ENCODE results near the gene TTC16. TPM values are rescaled to one million over a fixed set of nuclear protein-coding genes. Genes with fewer than 3 reads are reported as not detected.

The TTC16 gene
- total and polyA plus RNA-seq, 9 donors, result 0.02 to 0.08 (median 0.07) TPM; not detected in 4

DNA sequence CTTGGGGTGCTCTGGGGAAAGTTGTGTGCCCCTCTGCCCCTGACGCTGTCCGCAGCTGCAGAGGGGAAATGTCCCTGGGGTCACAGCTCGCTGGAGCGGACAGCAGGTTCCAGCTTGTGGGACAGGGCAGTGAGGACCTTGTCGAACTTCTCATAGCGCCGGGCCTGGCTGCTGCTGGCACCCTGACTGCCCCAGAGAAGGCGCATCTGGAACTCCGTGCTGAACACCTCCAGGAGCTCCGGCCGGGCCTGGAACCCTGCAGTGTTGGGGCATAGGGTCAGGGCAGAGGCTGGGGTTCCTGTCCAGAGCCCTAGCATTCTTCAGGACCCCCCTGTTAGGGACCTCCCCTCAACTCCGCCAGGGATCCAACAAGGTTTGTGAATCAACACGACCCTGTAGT, 22.8 kb downstream of the TTC16 start:
- Histone ChIP-seq H3K36me3 (ENCODE audit: control insufficient read depth, insufficient read depth, low read length) (peaks cover 19% of the 10 kb centered on the region), H3K9me3 (replicated peaks; ENCODE audit: control insufficient read depth, low read depth, low read length) (no peaks in the 10 kb centered on the region), H3K4me3 (ENCODE audit: low read length) (no peak overlapping the region), H3K27me3 (ENCODE audit: control insufficient read depth, insufficient read depth, low read length) (no peaks in the 10 kb centered on the region), H3K27ac (ENCODE audit: low read length) (no peak overlapping the region), H3K4me1 (ENCODE audit: control insufficient read depth, insufficient read depth, low read length) (peaks cover 20% of the 10 kb centered on the region)
- no peak for DNase-seq
- 85% methylated on average over 11 of the region's 13 CpGs for WGBS (ENCODE audit: insufficient coverage)

DNA sequence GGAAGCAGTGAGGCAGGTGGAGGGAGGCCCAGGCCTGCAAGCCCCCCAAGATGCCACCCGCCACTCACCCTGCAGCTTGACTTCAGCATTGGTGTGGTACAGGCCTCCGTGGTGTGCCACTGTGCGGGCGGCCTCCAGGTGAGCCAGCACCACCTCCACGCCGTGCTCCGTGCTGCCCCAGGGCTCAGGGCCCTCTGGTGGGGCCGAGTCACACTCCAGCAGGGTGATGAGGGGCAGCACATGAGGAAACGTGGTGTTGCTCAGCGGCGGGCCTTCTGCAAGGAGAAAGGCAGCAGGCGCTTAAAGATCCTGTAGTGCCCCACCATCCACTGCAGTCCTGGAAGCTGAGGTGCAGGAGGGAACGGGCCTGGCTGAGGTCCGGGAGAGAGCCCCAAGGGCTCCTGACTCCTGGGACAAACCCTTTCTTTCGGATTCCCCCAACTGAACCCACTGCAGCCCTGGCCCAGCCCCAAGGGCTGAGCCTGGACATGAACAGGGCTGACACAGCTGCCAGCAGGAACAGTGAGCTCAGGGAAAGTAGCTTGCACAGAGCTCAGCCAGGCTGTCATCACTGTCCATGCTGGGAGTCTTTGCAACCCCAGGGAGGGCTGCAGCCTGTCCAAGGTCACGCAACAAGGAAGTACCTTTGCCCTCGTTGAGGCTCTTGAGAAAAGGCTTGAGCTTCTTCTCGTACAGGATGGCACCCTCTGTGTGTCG, 23.9 kb downstream of the TTC16 start:
- no peak overlapping the region for H3K27ac ChIP-seq (ENCODE audit: low read length)

DNA sequence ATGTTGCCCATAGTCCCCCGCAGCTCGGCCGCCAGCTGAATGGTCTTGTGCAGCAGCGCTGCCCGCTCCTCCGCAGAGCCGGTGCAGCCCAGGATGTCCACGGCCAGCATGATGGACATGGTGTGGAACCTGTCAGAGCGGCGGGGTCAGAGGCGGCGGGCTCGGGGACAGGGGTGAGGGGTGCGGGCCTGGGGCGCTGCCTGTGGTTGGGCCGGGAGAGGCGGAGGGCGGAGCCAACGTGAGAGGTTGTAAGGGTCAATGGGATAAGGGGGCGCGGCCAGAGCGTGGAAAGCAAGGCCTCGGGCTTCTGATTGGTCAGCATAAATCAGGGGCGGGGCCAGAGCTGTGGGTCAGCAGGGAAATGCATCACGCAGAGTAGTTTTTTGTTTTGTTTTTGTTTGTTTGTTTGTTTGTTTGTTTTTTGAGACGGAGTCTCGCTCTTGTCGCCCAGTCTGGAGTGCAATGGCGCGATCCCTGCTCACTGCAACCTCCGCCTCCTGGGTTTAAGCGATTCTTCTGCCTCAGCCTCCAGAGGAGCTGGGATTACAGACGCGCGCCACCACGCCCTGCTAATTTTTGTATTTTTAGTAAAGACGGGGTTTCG, 26.1 kb downstream of the TTC16 start:
- Histone ChIP-seq H3K4me1 (ENCODE audit: control insufficient read depth, insufficient read depth, low read length) (peaks cover 6% of the 10 kb centered on the region), H3K9me3 (replicated peaks; ENCODE audit: control insufficient read depth, low read depth, low read length) (no peaks in the 10 kb centered on the region), H3K4me3 (ENCODE audit: low read length) (no peak overlapping the region), H3K36me3 (ENCODE audit: control insufficient read depth, insufficient read depth, low read length) (peaks cover 29% of the 10 kb centered on the region), H3K27me3 (ENCODE audit: control insufficient read depth, insufficient read depth, low read length) (no peaks in the 10 kb centered on the region), H3K27ac (ENCODE audit: low read length) (no peak overlapping the region)
- WGBS (ENCODE audit: insufficient coverage), result 34% methylated on average over 35 of the region's 38 CpGs
- DNase-seq, result peak; percentile 72

More for the DNA sequence above, 23.9 kb downstream of the TTC16 start:
- peaks cover 20% of the 10 kb centered on the region for H3K36me3 ChIP-seq (ENCODE audit: control insufficient read depth, insufficient read depth, low read length)
- peaks cover 12% of the 10 kb centered on the region for H3K4me1 ChIP-seq (ENCODE audit: control insufficient read depth, insufficient read depth, low read length)
- H3K4me3 ChIP-seq (ENCODE audit: low read length), result no peak overlapping the region
- H3K27me3 ChIP-seq (ENCODE audit: control insufficient read depth, insufficient read depth, low read length), result no peaks in the 10 kb centered on the region
- no peak for DNase-seq
- H3K9me3 ChIP-seq (replicated peaks; ENCODE audit: control insufficient read depth, low read depth, low read length), result no peaks in the 10 kb centered on the region
- WGBS (ENCODE audit: insufficient coverage), result 81% methylated on average over 17 of the region's 19 CpGs

DNA sequence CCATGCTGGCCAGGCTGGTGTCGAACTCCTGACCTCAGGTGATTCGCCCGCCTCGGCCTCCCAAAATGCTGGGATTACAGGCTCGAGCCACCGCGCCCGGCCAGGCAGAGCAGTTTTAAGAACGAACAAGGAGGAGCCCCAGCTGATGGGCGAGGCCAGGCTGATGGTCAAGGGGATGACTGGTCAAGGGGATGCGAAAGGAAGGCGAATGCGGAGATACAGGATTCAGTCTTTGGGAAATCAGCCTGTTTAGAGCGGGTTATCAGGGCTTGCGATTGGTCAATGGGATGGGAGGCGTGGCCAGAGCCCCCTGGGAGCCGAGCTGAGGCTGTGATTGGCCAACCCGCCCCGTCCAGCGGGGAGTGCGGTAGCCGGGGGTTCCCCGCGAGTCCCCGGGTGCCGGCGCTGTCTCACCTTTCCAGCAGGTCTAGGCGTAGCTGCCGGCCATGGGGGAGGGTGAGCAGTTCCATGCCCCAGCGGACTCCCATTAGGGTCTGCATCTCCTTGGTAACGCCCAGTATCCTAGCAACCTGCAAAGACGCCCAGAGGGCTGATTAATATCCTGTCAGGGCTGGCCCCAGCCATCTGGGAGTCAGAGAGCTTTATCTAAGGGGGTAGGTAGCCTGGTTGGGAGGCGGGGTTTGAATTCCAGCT, 26.7 kb downstream of the TTC16 start:
- 25% methylated on average over 32 of the region's 33 CpGs for WGBS (ENCODE audit: insufficient coverage)
- peak; percentile 63 for DNase-seq
- Histone ChIP-seq H3K4me1 (ENCODE audit: control insufficient read depth, insufficient read depth, low read length) (peaks cover 6% of the 10 kb centered on the region), H3K9me3 (replicated peaks; ENCODE audit: control insufficient read depth, low read depth, low read length) (no peaks in the 10 kb centered on the region), H3K36me3 (ENCODE audit: control insufficient read depth, insufficient read depth, low read length) (peaks cover 30% of the 10 kb centered on the region), H3K4me3 (ENCODE audit: low read length) (no peak overlapping the region), H3K27ac (ENCODE audit: low read length) (no peak overlapping the region), H3K27me3 (ENCODE audit: control insufficient read depth, insufficient read depth, low read length) (no peaks in the 10 kb centered on the region)

DNA sequence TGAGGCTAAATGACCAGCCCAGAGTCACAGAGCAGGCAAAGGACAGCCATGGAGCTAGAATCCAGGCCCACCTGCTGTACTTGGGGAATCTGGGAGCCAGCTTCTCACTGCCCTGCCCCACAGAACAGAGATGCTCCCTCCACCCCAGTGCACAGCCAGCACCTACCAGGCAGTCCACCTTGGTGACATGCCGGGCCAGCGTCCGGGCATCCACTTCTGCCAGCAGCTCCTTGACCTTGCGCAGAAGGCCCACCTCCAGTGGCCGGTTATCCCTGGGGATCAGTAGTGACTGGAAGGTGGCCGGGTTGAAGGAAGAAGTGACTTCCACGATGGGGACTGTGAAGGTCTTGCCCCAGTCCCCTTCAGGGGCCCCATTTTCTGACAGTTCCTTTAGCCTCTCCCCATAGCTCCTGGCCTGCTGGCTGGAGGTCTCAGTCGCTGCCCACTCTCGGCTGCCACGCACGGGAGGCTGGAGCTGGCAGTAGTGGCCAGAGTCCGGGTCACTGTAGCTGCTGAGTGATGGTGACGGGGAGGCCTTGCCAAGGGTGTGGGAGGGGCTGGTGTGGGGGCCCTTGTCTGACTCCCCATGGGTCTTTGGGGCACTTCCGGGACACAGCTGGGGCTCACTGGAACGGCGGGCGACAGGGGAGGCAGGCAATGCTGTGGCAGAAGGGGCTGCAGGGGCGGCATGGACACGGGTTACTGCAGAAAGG, 28.7 kb downstream of the TTC16 start:
- Histone ChIP-seq H3K27ac (ENCODE audit: low read length) (no peak overlapping the region), H3K4me1 (ENCODE audit: control insufficient read depth, insufficient read depth, low read length) (peaks cover 6% of the 10 kb centered on the region), H3K36me3 (ENCODE audit: control insufficient read depth, insufficient read depth, low read length) (peaks cover 43% of the 10 kb centered on the region), H3K27me3 (ENCODE audit: control insufficient read depth, insufficient read depth, low read length) (no peaks in the 10 kb centered on the region), H3K4me3 (ENCODE audit: low read length) (no peak overlapping the region), H3K9me3 (replicated peaks; ENCODE audit: control insufficient read depth, low read depth, low read length) (no peaks in the 10 kb centered on the region)
- DNase-seq, result no peak
- WGBS (ENCODE audit: insufficient coverage), result 92% methylated on average over 13 of the region's 19 CpGs

DNA sequence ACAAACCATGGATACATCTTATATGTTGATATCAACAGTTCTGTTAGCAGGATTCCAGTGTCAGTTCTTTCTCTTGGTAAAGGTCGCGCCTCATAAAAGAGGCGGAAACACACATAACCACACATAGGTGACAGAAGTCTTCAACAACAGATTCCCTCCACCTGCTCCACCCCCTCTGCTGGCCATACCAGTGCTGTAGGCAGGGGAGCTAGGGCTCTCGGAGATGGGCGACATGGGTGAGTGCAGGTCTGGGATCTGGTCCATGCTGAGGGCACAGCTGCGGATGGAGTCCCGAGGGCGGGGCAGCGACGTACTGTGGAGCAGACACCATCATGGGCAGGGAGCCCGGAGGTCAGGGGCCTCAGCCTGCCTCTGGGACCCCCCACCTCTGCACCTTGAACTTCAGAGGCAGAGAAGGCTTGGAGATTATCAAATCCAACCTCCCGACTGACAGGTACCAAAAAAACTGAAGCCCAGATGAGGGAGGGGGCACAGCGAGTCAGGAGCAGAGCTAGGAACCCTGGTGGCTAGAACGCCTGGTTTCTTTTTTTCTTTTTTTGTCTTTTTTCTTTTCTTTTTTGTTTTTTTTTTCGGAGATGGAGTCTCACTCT, 31.2 kb downstream of the TTC16 start:
- peaks cover 41% of the 10 kb centered on the region for H3K36me3 ChIP-seq (ENCODE audit: control insufficient read depth, insufficient read depth, low read length)
- peaks cover 4% of the 10 kb centered on the region for H3K27me3 ChIP-seq (ENCODE audit: control insufficient read depth, insufficient read depth, low read length)
- no peak for DNase-seq
- no peaks in the 10 kb centered on the region for H3K9me3 ChIP-seq (replicated peaks; ENCODE audit: control insufficient read depth, low read depth, low read length)
- peaks cover 6% of the 10 kb centered on the region for H3K4me1 ChIP-seq (ENCODE audit: control insufficient read depth, insufficient read depth, low read length)
- H3K27ac ChIP-seq (ENCODE audit: low read length), result no peak overlapping the region
- WGBS (ENCODE audit: insufficient coverage), result 60% methylated on average over 10 of the region's 15 CpGs
- H3K4me3 ChIP-seq (ENCODE audit: low read length), result no peak overlapping the region

DNA sequence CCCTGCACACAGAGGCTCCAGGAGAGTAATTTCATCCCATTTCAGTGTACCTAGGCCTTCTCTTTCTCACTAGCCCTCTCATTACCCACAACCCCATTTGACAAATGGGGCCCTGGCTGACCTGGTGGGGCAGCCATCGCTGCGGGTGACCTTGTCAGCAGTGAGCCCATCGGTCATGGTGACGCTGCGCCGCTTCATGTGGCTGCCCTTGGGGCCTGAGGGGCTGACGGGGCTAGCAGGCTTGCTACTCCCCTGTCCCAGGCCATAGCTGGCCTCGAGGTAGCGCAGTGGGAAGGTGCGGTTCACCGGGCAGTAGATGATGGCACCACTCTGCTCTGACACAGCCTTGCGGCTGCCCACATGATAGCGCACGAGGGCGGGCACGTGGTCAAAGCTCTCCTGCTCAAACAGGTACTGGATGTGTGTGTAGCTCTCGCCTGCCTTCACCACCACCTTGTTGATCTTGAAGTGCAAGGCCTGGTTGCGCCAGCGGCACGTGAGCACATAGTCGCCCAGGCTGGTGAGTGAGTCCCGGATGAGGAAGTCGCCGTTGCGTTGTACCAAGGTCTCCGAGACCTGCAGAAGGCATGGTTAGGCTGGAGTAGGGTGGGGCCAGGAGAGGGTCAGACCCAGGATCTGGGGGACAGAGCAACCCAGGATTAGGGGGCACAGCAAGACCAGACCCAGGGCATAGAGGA, 33.4 kb downstream of the TTC16 start:
- H3K27ac ChIP-seq (ENCODE audit: low read length), result no peak overlapping the region
- DNase-seq, result no peak
- peaks cover 4% of the 10 kb centered on the region for H3K4me1 ChIP-seq (ENCODE audit: control insufficient read depth, insufficient read depth, low read length)
- H3K9me3 ChIP-seq (replicated peaks; ENCODE audit: control insufficient read depth, low read depth, low read length), result no peaks in the 10 kb centered on the region
- H3K36me3 ChIP-seq (ENCODE audit: control insufficient read depth, insufficient read depth, low read length), result peaks cover 42% of the 10 kb centered on the region
- 90% methylated on average over 26 of the region's 26 CpGs for WGBS (ENCODE audit: insufficient coverage)
- H3K27me3 ChIP-seq (ENCODE audit: control insufficient read depth, insufficient read depth, low read length), result peaks cover 18% of the 10 kb centered on the region
- no peak overlapping the region for H3K4me3 ChIP-seq (ENCODE audit: low read length)

DNA sequence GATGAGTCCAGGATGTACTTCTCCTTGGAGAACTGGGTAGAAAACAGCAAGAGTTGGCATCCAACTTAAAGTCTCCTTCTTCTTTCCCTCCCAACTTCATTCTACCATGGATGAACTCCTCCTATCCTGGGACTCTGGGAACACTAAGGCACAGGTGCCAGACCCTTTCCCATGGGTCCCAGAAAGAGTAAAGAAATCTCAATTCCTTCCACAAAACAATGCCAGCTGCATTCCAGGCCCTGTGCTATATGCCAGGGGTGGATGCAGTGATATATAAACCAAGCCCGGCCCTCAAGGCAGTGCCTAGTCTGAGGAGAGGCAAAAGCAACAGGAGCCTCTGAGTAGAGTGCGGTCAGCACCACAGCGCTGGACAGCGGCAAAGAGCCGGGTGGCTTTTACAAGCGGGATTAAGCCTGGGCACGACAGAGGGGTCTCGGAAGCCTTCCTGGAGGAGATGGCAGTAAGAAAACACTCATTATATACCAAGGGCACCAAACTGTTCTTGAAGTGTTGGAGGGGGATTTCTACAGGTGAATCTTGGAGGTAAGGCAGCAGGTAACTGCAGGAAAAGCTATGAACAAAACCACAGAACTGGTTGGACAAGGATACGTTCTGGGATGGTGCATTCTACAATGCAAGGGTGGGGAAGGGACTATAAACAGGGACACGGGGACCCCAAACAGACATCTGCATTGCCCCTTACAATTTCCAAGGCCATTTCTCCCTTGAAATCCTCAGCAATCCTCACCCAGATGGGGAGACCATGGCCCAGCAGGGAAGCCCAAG, 35.6 kb downstream of the TTC16 start:
- peaks cover 32% of the 10 kb centered on the region for H3K36me3 ChIP-seq (ENCODE audit: control insufficient read depth, insufficient read depth, low read length)
- H3K4me1 ChIP-seq (ENCODE audit: control insufficient read depth, insufficient read depth, low read length), result peaks cover 16% of the 10 kb centered on the region
- no peak overlapping the region for H3K27ac ChIP-seq (ENCODE audit: low read length)
- H3K9me3 ChIP-seq (replicated peaks; ENCODE audit: control insufficient read depth, low read depth, low read length), result no peaks in the 10 kb centered on the region
- no peak overlapping the region for H3K4me3 ChIP-seq (ENCODE audit: low read length)
- no peak for DNase-seq
- WGBS (ENCODE audit: insufficient coverage), result 27% methylated on average over 3 of the region's 10 CpGs
- H3K27me3 ChIP-seq (ENCODE audit: control insufficient read depth, insufficient read depth, low read length), result peaks cover 33% of the 10 kb centered on the region

DNA sequence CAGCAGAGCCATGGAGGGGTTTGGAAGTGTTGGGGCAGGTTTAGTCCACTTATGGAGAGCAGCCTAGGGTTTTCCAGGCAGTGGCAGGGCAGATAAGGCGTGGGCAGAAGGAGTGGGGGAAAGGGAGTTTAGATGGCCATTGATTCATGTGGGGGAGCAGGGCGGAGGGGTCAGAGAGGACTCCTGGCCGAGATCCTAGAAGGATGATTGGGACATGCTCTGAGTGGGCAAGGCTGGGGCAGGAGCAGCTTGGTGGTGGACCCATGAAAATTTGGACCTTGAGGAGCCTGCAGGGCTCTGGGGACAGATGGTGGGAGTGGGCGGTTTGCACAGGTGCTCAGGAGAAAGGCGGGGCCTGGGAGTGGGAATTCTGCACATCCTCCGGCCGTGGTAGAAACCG, 37.3 kb downstream of the TTC16 start:
- Histone ChIP-seq H3K36me3 (ENCODE audit: control insufficient read depth, insufficient read depth, low read length) (peaks cover 24% of the 10 kb centered on the region), H3K9me3 (replicated peaks; ENCODE audit: control insufficient read depth, low read depth, low read length) (no peaks in the 10 kb centered on the region), H3K27ac (ENCODE audit: low read length) (no peak overlapping the region), H3K4me3 (ENCODE audit: low read length) (no peak overlapping the region), H3K4me1 (ENCODE audit: control insufficient read depth, insufficient read depth, low read length) (peaks cover 16% of the 10 kb centered on the region), H3K27me3 (ENCODE audit: control insufficient read depth, insufficient read depth, low read length) (peaks cover 33% of the 10 kb centered on the region)
- WGBS (ENCODE audit: insufficient coverage), result 78% methylated on average over 7 of the region's 8 CpGs
- DNase-seq, result no peak

All from muscle of leg (tissue), 11 donors.